ENCODE data around the gene MTHFS. TPM values are rescaled to one million over a fixed set of nuclear protein-coding genes. Genes with fewer than 3 reads are reported as not detected.

Gene MTHFS
- total RNA-seq, 1 experiment from 2014 or later: 19.0 TPM

Other genes with a start within 250 kb of the MTHFS start
- gene BCL2A1, start 74.2 kb upstream of the MTHFS start, total RNA-seq (2014; rRNA removed; shearing (Covaris generic)): not detected in 2 replicates
- 118 and 123 TPM in 2 replicates for gene ZFAND6, start 162.7 kb upstream of the MTHFS start, total RNA-seq (2014; rRNA removed; shearing (Covaris generic))

Data from SJCRH30 (cell line).